ENCODE measurements around the gene CES4A.
"Not testable (repeated sequence)": the region's sequence is repeated elsewhere in the genome, so short reads cannot be mapped to it uniquely, and the experiment has no call there.

CES4A gene

DNA sequence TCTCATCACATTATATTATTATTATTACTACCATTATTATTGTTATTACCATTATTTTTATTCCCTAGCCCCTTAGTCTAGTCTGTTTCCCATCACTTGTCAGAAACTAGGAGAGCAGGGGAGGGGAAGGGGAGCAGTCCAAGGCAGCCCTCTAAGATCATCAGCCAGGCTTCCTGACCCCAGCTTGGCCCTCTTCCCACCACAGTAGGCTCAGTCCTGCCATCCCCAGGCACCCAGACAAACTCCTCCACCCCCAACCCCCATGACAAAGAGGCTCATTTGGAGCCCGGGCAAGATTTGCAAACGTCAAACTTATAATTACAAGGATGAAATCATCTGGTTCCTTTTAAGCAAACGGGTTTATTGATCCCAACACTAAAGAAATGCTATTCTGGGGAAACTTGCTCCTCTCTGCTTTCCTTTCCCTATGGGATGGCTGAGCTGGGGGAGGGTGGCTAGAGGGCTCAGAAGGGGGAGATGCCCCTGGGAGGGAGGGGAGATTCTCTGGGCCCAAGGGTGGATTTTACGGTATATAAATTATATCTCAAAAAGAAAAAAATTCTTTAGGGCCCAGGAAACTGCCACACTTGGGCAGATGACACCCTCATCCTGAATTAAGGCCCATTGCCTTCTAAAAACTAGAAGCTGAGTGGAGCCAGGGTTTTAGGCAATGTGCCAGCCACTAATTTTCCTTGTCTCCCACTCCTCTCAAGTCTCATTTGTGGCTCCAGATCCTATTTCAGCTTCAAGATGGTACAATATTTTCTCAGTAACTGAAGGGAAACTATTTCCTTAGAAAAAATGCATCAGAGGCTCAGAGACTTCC, 36.2 kb downstream of the CES4A start:
- no peak for DNase-seq

- no peak for DNase-seq
Measured at GRCh38 chr16:67025210-67025550, 36.8 kb downstream of the CES4A start.

DNA sequence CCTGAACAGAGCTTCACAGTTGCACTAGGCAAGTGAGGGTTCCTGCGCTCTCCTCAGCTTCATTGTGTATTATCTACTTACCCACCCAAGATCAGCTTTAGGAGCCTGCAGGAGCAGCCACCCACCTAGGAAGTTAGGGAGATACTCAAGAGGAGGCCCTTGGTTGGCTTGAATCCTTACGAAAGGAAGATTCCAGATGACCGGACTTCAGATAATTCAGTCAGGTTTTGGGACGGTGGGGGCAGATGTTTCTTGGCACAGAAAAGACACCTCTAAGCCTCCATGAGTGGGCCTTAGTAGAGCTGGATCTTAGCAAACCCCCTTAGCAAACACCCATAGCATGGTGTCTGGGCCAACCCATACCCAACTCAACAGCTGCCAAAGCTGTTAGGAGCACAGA, 38.2 kb downstream of the CES4A start:
- DNase-seq, result no peak

DNA sequence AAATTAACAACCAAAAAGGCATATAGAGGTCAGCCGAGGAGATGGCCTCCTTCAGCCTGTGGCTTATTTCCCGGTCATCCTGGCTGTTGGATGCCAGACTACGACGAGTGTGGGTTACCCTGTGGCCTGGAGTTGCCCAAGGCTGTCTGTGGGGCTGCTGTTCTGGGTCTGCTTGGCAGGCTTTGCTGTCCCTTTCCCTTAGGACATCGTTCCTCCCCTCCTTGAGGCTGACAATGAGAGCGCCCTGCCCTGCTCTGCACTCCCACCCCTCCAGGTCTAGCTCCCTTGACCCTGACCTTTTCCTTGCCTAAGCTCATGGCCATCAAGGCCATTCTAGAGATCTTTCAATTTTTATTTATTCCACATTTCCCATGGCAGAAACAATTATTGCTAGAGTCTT, 38.7 kb downstream of the CES4A start:
- DNase-seq, result no peak

- DNase-seq, result no peak
Measured at GRCh38 chr16:67028167-67028695, 39.8 kb downstream of the CES4A start.

DNA sequence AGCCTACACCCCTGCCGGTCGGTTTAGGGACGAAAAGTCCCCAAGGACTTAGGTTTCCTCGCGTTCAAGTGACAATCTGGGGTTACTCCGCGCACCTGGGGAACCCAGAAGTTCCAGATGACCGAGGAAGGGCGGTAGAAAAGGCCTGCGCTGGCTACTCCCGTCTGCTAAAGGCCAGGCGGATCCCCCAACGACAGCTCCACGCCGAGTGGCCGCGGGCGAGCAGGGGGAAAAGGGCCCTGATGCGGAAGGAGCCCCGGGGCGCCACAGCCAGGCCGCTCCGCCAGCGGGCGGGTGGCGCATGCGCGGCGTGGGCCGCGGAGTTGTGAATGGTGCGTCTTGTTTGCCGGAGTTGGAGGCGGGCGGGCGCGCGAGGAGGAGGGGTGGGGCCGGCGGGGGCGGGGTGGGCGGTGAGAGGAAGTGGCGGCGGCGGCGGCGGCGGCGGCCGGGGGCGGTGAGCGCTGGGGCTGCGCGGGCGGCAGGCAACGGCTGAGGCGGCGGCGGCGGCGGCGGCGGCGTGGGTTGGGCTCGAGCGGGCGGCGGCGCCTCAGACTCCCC, 40.4 kb downstream of the CES4A start, which contains the start of gene CBFB:
Gene CBFB, plus strand, starts transcription at position 454 of the 558 bp plus-strand sequence. CDS start 259 bp downstream, outside the sequence.
- DNase-seq, result peak; percentile 94

- DNase-seq, result peak; percentile 71
Measured at GRCh38 chr16:67029254-67030096, 41.1 kb downstream of the CES4A start.

DNA sequence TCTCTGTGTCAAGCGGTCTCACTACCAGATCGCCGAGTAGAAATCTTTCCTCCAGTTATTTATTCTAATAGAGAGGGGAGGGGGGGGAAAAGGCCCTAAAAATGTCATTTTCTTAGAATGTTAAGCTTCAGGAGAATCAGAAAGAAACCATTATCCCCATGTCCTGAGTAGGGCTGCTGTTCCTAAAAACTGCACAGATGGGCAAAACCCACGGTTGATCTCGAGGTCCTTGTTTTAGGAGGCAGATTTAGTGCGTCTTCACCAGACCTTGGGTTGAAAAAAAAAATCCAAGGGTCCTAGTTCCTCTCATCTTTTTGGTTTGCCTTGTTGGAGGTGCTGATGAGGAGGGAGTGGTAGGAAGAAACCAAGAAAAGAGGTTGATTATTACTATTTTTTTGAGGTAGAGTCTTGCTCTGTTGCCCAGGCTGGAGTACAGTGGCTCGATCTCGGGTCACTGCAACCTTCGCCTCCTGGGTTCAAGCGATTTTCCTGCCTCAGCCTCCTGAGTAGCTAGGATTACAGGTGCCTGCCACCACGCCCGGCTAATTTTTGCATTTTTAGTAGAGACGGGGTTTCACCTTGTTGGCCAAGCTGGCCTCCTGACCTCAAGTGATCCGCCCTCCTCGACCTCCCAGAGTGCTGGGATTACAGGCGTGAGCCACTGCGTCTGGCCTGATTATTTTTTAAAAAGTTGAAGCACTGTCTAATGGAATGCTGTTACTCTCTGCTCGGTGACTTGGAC, 42.0 kb downstream of the CES4A start:
- DNase-seq, result no peak

GRCh38 chr16:67034487-67034886, 46.1 kb downstream of the CES4A start:
- no peak for DNase-seq

GRCh38 chr16:67035364-67035763, 47.0 kb downstream of the CES4A start:
- no peak for DNase-seq

DNA sequence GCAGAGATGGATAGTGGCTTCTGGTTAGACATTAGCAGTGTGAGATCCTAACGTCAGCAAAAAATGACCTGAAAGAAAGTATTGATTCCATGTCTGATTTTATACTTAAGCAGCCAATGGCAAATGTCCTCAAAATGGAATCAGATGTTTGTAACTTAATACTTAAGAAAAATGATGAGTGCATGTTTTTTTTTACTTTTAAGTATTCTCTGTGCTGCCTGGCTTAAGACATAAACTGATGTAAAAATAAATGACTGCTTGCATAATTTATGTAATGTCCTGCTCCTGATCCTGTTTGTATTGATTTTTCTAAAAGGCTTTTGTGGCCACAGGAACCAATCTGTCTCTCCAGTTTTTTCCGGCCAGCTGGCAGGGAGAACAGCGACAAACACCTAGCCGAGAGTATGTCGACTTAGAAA, 47.9 kb downstream of the CES4A start:
- no peak for DNase-seq

GRCh38 chr16:67039260-67040020, 51.1 kb downstream of the CES4A start:
- DNase-seq, result no peak

DNA sequence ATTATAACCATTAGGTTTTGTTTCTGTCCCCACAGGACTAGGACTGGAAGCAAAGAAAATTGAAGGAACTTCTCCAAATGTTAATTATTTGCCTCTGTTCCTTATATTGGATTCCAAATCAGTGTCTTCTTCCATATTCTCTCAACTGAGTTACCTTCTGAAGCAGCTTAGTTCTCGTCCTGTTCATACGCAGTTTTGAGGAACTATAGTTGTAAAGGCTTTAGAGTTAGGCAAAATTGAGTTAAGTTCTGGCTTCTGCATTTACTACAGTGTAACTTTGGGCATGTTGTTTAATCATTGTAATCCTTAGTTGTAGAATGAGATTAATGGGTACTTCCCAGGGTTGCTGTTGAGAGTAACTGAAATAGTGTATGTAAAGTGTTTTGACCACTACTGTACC, 51.8 kb downstream of the CES4A start:
- no peak for DNase-seq

DNA sequence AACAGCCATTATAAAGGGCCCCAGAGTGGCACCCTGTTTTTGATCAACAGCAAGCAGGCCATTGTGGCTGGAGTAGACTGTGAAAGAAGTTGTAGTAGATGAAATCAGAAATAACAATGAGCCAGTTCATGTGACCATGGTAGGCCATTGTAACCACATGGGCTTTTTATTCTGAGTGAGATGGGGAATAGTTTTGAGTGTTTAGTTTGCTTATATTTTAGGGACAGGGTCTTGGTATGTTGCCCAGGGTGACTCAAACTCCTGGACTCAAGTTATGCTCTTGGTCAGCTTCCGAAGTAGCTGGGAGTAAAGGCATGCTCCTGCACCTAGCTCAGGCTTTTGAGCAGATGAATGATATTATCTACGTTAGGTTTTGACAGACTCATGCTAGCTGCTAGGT, 52.5 kb downstream of the CES4A start:
- no peak for DNase-seq

GRCh38 chr16:67041520-67041919, 53.1 kb downstream of the CES4A start:
- DNase-seq, result not testable (repeated sequence)

GRCh38 chr16:67043420-67043819, 55.0 kb downstream of the CES4A start:
- DNase-seq, result no peak

DNA sequence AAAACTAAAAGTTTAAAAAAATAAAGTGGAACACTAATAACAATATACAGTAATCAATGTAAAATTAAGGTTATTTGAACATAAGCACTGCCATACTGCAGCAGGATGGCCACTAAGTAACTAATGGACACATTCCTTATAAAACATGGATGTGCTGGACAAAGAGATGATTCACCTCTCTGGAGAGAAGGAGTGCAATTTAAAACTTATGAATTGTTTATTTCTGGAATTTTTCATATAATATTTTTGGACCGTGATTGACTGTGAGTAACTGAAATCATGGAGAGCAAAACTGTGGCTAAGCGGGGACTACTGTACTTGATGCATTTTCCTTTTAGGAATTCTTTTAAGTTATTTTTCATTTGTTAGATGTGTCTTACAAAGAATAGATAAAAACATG, 62.4 kb downstream of the CES4A start:
- DNase-seq, result no peak

DNA sequence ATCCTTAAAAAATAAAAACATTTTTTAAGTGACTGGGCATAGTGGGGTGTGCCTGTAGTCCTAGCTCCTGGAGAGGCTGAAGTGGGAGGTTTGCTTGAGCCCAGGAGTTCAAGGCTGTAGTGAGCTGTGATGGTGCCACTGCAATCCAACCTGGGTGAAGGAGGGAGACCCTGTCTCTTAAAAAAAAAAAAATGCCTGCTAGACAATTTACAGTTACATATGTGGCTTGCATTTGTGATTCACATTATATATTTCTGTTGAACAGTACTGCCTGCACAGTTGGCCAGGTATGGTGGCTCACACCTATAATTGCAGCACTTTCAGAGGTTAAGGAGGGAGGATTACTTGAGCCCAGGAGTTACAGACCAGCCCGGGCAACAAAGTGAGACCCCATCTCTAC, 64.0 kb downstream of the CES4A start:
- no peak for DNase-seq

DNA sequence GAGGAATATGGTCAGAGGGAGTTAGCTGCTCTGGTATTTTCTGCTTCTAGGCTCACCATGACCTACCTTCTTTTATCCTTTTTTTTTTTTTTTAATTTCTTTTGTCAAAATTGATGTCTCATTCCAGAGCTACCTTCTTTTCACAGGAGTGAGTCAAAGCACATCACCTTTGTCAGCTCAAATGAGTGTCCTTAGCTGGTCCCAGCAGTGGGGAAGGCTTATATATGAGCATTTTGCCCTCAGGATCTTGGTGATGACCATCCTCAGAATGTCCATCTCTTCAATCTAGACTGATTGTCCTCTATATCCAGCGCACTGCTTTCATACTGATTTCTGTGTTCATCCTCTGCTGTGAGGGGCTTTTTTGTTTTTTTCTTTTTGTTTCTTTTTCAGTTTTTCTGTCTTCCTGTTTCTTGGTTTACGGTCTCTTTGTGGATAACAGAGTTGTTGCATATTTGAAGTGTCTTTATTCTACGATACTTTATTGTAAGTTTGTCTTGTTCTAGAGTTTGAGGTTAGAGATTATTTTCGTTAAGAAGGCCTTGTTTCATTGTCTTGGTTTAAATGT, 65.5 kb downstream of the CES4A start:
- no peak for DNase-seq

DNA sequence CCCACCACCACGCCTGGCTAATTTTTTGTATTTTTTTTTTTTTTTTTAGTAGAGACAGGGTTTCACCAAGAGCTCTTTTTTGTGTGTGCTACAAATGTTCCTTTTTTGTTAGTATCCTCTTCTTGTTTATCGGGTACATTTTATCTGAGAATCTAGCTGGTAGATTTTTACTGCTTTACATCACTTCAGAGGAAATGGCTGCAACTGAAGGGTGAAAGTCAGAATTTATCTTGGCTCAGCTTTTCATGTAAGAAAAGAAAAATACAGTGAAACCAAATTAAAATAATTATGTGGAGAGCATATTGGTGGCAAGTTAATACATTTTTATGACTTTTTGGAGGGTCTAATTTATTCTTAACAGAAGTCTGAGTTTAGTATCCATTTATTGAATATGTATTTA, 66.5 kb downstream of the CES4A start:
- DNase-seq, result no peak

- peak; percentile 30 for DNase-seq
Measured at GRCh38 chr16:67055712-67056487, 67.5 kb downstream of the CES4A start.
